Measurements from ENCODE around the gene PGM1.
A peak's percentile ranks its signal among the peaks of the same experiment; 100 is the strongest.
"Not testable (repeated sequence)": the region's sequence is repeated elsewhere in the genome, so short reads cannot be mapped to it uniquely, and the experiment has no call there.

Gene PGM1

GRCh38 chr1:63593303-63593885 is at the start of gene PGM1:
Gene PGM1, plus strand, starts transcription at chr1:63593411. Its CDS starts 78 bp downstream, at chr1:63593489.
- H3K36me3 Mint-ChIP-seq (ENCODE audit: low read depth), result peaks cover 14% of the 10 kb centered on the region
- peak within 1 kb of the TSS; percentile 97 for H3K4me3 Mint-ChIP-seq
- H3K27ac Mint-ChIP-seq, result peak within 1 kb of the TSS; percentile 88
- H3K9me3 Mint-ChIP-seq, result no peaks in the 10 kb centered on the region
- H3K4me1 Mint-ChIP-seq (ENCODE audit: low read depth), result peaks cover 24% of the 10 kb centered on the region
- no peaks in the 10 kb centered on the region for H3K27me3 Mint-ChIP-seq
- intact Hi-C loops (cut with micrococcal nuclease), result no loop called here

GRCh38 chr1:63545780-63546179 is 47.4 kb upstream of the PGM1 start:
- Mint-ChIP-seq H3K36me3 (ENCODE audit: low read depth) (no peaks in the 10 kb centered on the region), H3K4me1 (ENCODE audit: low read depth) (no peaks in the 10 kb centered on the region), H3K27ac (no peak overlapping the region), H3K27me3 (no peaks in the 10 kb centered on the region), H3K4me3 (no peak overlapping the region), H3K9me3 (no peaks in the 10 kb centered on the region)
- intact Hi-C loops (cut with micrococcal nuclease), result no loop called here

- intact Hi-C loops (cut with micrococcal nuclease), result no loop called here
- Mint-ChIP-seq H3K36me3 (ENCODE audit: low read depth) (no peaks in the 10 kb centered on the region), H3K4me3 (no peak overlapping the region), H3K4me1 (ENCODE audit: low read depth) (no peaks in the 10 kb centered on the region), H3K27me3 (no peaks in the 10 kb centered on the region), H3K9me3 (no peaks in the 10 kb centered on the region), H3K27ac (no peak overlapping the region)
Observed at GRCh38 chr1:63547621-63548294, 45.5 kb upstream of the PGM1 start.

GRCh38 chr1:63548303-63548702 is 44.9 kb upstream of the PGM1 start:
- H3K4me1 Mint-ChIP-seq (ENCODE audit: low read depth), result no peaks in the 10 kb centered on the region
- no peak overlapping the region for H3K4me3 Mint-ChIP-seq
- intact Hi-C loops (cut with micrococcal nuclease), result no loop called here
- no peaks in the 10 kb centered on the region for H3K27me3 Mint-ChIP-seq
- H3K27ac Mint-ChIP-seq, result no peak overlapping the region
- H3K9me3 Mint-ChIP-seq, result no peaks in the 10 kb centered on the region
- no peaks in the 10 kb centered on the region for H3K36me3 Mint-ChIP-seq (ENCODE audit: low read depth)

GRCh38 chr1:63548877-63549276 is 44.3 kb upstream of the PGM1 start:
- Mint-ChIP-seq H3K4me3 (no peak overlapping the region), H3K9me3 (no peaks in the 10 kb centered on the region), H3K4me1 (ENCODE audit: low read depth) (no peaks in the 10 kb centered on the region), H3K27ac (no peak overlapping the region), H3K36me3 (ENCODE audit: low read depth) (no peaks in the 10 kb centered on the region), H3K27me3 (no peaks in the 10 kb centered on the region)
- intact Hi-C loops (cut with micrococcal nuclease), result no loop called here

GRCh38 chr1:63555480-63555879 is 37.7 kb upstream of the PGM1 start:
- Mint-ChIP-seq H3K4me1 (ENCODE audit: low read depth) (no peaks in the 10 kb centered on the region), H3K27me3 (no peaks in the 10 kb centered on the region), H3K9me3 (no peaks in the 10 kb centered on the region), H3K36me3 (ENCODE audit: low read depth) (no peaks in the 10 kb centered on the region), H3K4me3 (no peak overlapping the region), H3K27ac (no peak overlapping the region)
- intact Hi-C loops (cut with micrococcal nuclease), result no loop called here

GRCh38 chr1:63557365-63557987 is 35.7 kb upstream of the PGM1 start:
- no peak overlapping the region for H3K27ac Mint-ChIP-seq
- intact Hi-C loops (cut with micrococcal nuclease), result no loop called here

GRCh38 chr1:63559357-63559756 is 33.9 kb upstream of the PGM1 start:
- no peak overlapping the region for H3K27ac Mint-ChIP-seq

More at GRCh38 chr1:63557365-63557987, 35.7 kb upstream of the PGM1 start:
- Mint-ChIP-seq H3K36me3 (ENCODE audit: low read depth) (no peaks in the 10 kb centered on the region), H3K9me3 (no peaks in the 10 kb centered on the region), H3K4me1 (ENCODE audit: low read depth) (no peaks in the 10 kb centered on the region), H3K27me3 (no peaks in the 10 kb centered on the region), H3K4me3 (no peak overlapping the region)

GRCh38 chr1:63563745-63564144 is 29.5 kb upstream of the PGM1 start:
- no peaks in the 10 kb centered on the region for H3K27me3 Mint-ChIP-seq
- no peaks in the 10 kb centered on the region for H3K9me3 Mint-ChIP-seq
- H3K36me3 Mint-ChIP-seq (ENCODE audit: low read depth), result no peaks in the 10 kb centered on the region
- H3K27ac Mint-ChIP-seq, result no peak overlapping the region
- H3K4me3 Mint-ChIP-seq, result no peak overlapping the region
- intact Hi-C loops (cut with micrococcal nuclease), result no loop called here
- no peaks in the 10 kb centered on the region for H3K4me1 Mint-ChIP-seq (ENCODE audit: low read depth)

More at GRCh38 chr1:63559357-63559756, 33.9 kb upstream of the PGM1 start:
- Mint-ChIP-seq H3K36me3 (ENCODE audit: low read depth) (no peaks in the 10 kb centered on the region), H3K4me1 (ENCODE audit: low read depth) (no peaks in the 10 kb centered on the region), H3K9me3 (no peaks in the 10 kb centered on the region), H3K4me3 (no peak overlapping the region), H3K27me3 (no peaks in the 10 kb centered on the region)
- intact Hi-C loops (cut with micrococcal nuclease), result no loop called here

GRCh38 chr1:63569068-63569467 is 24.1 kb upstream of the PGM1 start:
- no peaks in the 10 kb centered on the region for H3K4me1 Mint-ChIP-seq (ENCODE audit: low read depth)
- no peak overlapping the region for H3K4me3 Mint-ChIP-seq
- intact Hi-C loops (cut with micrococcal nuclease), result no loop called here
- no peaks in the 10 kb centered on the region for H3K36me3 Mint-ChIP-seq (ENCODE audit: low read depth)
- H3K9me3 Mint-ChIP-seq, result no peaks in the 10 kb centered on the region
- H3K27ac Mint-ChIP-seq, result no peak overlapping the region
- no peaks in the 10 kb centered on the region for H3K27me3 Mint-ChIP-seq

GRCh38 chr1:63569640-63570316 is 23.4 kb upstream of the PGM1 start:
- H3K4me1 Mint-ChIP-seq (ENCODE audit: low read depth), result no peaks in the 10 kb centered on the region
- intact Hi-C loops (cut with micrococcal nuclease), result no loop called here
- H3K9me3 Mint-ChIP-seq, result no peaks in the 10 kb centered on the region
- no peaks in the 10 kb centered on the region for H3K36me3 Mint-ChIP-seq (ENCODE audit: low read depth)
- H3K27me3 Mint-ChIP-seq, result no peaks in the 10 kb centered on the region
- no peak overlapping the region for H3K4me3 Mint-ChIP-seq
- H3K27ac Mint-ChIP-seq, result no peak overlapping the region

- H3K4me3 Mint-ChIP-seq; H3K27ac Mint-ChIP-seq; H3K36me3 Mint-ChIP-seq (ENCODE audit: low read depth); H3K9me3 Mint-ChIP-seq; H3K4me1 Mint-ChIP-seq (ENCODE audit: low read depth); intact Hi-C loops (cut with micrococcal nuclease); H3K27me3 Mint-ChIP-seq: not testable (repeated sequence)
Observed at GRCh38 chr1:63572686-63573085, 20.5 kb upstream of the PGM1 start.

- H3K4me3 Mint-ChIP-seq; H3K9me3 Mint-ChIP-seq; H3K36me3 Mint-ChIP-seq (ENCODE audit: low read depth); intact Hi-C loops (cut with micrococcal nuclease); H3K4me1 Mint-ChIP-seq (ENCODE audit: low read depth); H3K27me3 Mint-ChIP-seq; H3K27ac Mint-ChIP-seq: not testable (repeated sequence)
Observed at GRCh38 chr1:63574203-63574796, 18.9 kb upstream of the PGM1 start.

- H3K4me1 Mint-ChIP-seq (ENCODE audit: low read depth), result peaks cover 5% of the 10 kb centered on the region
Observed at GRCh38 chr1:63575340-63575826, 17.8 kb upstream of the PGM1 start.

More at GRCh38 chr1:63575340-63575826, 17.8 kb upstream of the PGM1 start:
- Mint-ChIP-seq H3K27me3 (no peaks in the 10 kb centered on the region), H3K36me3 (ENCODE audit: low read depth) (no peaks in the 10 kb centered on the region), H3K27ac (no peak overlapping the region), H3K9me3 (peaks cover 5% of the 10 kb centered on the region), H3K4me3 (no peak overlapping the region)
- intact Hi-C loops (cut with micrococcal nuclease), result loop anchor here (5.0 kb wide), 1 partner anchor 672 kb away; no protein-coding TSS in a partner anchor
